GM12875 (cell line): ENCODE results near the gene ZFYVE28.

Experiments
- H3K4me3 ChIP-seq: one replicate; pipeline ENCODE4 v1.5.1; 2011; ENCODE audit warnings: low read depth, low read length, control low read depth
- TF ChIP-seq, protein P1 (sequence below): IDR thresholded peaks from 2 replicates; pipeline ENCODE4 v1.5.1; 2011; ENCODE audit warnings: low read depth, mild to moderate bottlenecking, control low read depth, inconsistent platforms, low read length, moderate library complexity, borderline replicate concordance; ENCODE audit not compliant: insufficient read depth

ZFYVE28 gene

GRCh38 chr4:2450394-2451035 is 32.1 kb upstream of the ZFYVE28 start:
- TF ChIP-seq, protein P1, sequence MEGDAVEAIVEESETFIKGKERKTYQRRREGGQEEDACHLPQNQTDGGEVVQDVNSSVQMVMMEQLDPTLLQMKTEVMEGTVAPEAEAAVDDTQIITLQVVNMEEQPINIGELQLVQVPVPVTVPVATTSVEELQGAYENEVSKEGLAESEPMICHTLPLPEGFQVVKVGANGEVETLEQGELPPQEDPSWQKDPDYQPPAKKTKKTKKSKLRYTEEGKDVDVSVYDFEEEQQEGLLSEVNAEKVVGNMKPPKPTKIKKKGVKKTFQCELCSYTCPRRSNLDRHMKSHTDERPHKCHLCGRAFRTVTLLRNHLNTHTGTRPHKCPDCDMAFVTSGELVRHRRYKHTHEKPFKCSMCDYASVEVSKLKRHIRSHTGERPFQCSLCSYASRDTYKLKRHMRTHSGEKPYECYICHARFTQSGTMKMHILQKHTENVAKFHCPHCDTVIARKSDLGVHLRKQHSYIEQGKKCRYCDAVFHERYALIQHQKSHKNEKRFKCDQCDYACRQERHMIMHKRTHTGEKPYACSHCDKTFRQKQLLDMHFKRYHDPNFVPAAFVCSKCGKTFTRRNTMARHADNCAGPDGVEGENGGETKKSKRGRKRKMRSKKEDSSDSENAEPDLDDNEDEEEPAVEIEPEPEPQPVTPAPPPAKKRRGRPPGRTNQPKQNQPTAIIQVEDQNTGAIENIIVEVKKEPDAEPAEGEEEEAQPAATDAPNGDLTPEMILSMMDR: no peak
- no peak overlapping the region for H3K4me3 ChIP-seq

GRCh38 chr4:2449511-2450392 is 31.3 kb upstream of the ZFYVE28 start:
- H3K4me3 ChIP-seq: no peak overlapping the region
- TF ChIP-seq, protein P1: no peak

DNA sequence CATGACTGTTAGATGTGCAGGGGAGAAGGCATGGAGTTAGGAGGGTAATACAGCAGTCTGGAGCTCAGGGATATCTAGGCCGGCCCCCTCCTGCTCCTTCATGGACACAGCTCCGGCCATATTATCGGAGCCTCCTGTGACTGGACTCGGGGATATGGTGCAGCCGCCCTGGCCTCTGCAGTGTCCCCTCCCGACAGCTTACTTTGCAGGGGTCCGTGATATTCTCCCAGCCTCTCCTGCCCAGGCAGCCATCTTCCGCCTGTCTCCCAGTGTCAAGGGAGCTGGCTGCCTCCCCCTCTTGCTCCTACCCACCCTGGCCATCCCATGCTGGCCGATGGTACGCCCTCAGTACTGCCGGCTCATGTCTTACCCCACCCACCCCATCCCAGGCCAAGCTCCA is 30.6 kb upstream of the ZFYVE28 start:
- no peak overlapping the region for H3K4me3 ChIP-seq

GRCh38 chr4:2448589-2448988 is 30.1 kb upstream of the ZFYVE28 start:
- TF ChIP-seq, protein P1: no peak
- H3K4me3 ChIP-seq: no peak overlapping the region

More for the DNA sequence above, 30.6 kb upstream of the ZFYVE28 start:
- TF ChIP-seq, protein P1: no peak

- TF ChIP-seq, protein P1: no peak
- H3K4me3 ChIP-seq: no peak overlapping the region
Measured at GRCh38 chr4:2446656-2447564, 28.5 kb upstream of the ZFYVE28 start.

DNA sequence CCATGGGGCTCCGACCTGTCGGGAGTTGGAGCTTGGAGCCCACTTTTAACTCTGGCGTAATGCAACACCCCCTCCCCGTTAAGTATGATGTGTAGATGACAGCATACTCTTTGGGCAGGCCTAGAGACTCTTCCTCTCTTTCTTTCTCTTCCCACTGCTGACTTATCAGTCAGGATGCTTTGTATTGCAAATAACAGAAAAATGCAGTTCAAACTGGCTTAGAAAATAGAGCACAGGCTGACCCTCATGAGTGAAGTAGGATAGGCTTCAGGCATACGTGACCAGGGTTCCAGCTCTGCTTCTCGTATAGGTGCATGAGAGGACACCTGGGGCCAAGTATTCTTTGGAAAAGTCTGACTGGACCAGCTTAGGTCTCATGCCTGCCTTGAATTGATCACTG is 27.1 kb upstream of the ZFYVE28 start:
- TF ChIP-seq, protein P1: no peak

More for the DNA sequence above, 27.1 kb upstream of the ZFYVE28 start:
- H3K4me3 ChIP-seq: no peak overlapping the region
